IPS-18c (cell line): ENCODE data around the gene GSTT2.

Experiments
- H3K4me3 ChIP-seq: 2 replicates; pipeline ENCODE4 v1.7.0; 2013; ENCODE audit warnings: low read depth, mild to moderate bottlenecking, low read length, moderate library complexity; ENCODE audit not compliant: insufficient read depth
- H3K9me3 ChIP-seq: one replicate; pipeline ENCODE4 v1.6.1; 2013; ENCODE audit warnings: mild to moderate bottlenecking, low read length, moderate library complexity; ENCODE audit not compliant: control insufficient read depth, insufficient read depth

Gene GSTT2

DNA sequence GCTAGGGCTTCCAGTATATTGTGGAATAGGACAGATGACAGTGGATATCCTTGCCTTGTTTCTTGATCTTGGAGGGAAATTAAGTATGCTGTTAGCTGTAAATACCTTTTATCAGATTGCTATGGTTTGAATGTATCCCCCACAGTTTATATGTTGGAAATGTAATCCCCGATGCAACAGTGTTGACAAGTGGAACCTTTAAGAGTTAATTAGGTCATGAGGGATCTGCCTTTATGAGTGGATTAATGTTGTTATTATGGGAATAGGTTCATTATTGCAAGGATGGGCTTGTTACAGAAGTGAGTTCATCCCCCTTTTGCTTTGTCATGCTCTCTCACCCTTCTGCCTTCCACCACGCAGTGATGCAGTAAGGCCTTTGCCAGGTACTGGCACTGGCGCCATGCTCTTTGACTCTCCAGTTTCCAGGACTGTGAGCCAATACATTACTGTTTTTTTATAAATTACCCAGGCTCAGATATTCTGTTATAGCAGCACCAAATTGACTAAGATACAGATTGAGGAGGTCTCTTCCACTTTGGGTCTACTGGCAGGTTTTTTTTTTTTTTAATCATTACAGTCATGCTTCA, 47.5 kb downstream of the GSTT2 start:
- H3K9me3 ChIP-seq: no peaks in the 10 kb centered on the region
- no peak overlapping the region for H3K4me3 ChIP-seq

DNA sequence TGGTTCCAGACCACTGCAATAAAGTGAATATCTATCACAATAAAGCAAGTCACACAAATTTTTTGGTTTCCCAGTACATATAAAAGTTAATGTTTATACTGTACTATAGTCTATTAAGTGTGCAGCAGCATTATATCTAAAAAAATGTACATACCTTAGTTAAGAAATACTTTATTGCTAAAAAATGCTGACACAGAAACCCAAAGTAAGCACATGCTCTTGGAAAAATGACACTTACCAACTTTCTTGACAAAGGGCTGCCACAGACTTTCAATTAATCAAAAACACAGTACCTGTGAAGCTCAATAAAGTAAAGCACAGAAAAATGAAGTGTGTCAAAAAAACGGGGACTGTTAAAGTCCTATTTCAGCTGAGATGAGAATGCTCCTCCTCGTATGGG, 48.1 kb downstream of the GSTT2 start:
- H3K9me3 ChIP-seq: no peaks in the 10 kb centered on the region
- H3K4me3 ChIP-seq: no peak overlapping the region

DNA sequence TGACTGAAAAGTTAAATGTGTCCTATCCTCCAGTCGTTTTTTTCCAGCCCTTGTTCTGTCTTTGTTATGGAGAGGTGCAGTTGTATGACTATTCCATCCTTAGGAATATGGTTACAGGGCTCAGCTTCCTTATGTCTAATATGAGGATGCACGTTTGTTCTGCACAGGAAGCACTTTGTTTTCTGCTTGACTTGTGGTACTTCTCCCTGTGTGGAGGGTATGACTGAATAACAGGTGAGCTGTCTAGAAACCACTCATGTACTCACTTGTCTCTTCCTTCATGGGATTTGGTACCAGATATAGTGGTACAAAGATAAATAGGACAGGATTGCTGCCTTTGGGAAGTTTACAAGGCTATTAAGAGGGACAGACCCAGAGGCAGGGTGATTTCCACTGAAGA, 48.6 kb downstream of the GSTT2 start:
- no peaks in the 10 kb centered on the region for H3K9me3 ChIP-seq
- H3K4me3 ChIP-seq: no peak overlapping the region

DNA sequence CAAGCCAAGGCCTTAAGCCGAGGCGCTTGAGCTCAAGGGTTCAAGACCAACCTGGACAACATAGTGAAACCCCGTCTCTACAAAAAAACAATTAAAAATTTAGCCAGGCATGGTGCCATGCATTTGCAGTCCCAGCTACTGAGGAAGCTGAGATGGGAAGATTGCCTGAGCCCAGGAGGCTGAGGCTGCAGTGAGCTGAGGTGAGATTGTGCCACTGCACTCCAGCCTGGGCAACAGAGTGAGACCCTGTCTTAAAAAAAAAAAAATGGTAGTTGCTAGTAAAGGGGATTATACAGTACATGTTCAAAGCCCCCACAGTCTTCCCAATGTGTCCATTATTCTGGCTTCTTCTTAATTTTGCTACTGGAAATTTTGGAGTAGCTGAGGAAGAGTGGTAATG, 49.4 kb downstream of the GSTT2 start:
- Histone ChIP-seq H3K4me3 (no peak overlapping the region), H3K9me3 (no peaks in the 10 kb centered on the region)

DNA sequence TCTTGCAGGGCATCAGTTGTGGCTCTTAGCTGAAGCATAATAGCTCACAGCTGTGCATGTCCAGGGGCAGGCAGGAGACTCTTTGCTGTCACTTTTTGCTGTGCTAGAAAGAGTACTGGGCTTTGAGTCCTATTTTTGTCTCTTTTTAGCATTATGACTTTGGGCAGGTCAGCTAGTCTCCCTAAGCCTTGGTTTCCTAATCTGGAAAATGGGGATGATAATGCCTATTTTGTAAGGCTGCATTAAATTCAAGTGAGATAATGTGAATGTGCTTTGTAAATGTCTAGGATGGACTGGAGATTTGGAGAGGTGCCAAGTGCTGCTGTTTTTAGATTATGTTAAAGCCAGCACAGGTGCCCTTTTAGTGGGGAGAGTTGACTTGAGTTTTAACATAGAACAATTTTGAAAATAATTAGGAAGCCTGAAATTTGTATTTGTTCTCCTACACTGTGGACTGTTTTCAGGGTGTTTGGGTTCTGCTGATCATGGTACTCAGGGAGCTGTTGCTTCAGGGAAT, 50.3 kb downstream of the GSTT2 start:
- Histone ChIP-seq H3K4me3 (no peak overlapping the region), H3K9me3 (no peaks in the 10 kb centered on the region)
